GM21723 (cell line): ENCODE results near the gene EFNB1.

ENCODE experiments used
- ATAC-seq: cut with Tn5 transposase; IDR thresholded peaks from one replicate; pipeline ENCODE4 v1.9.1; 2021; ENCODE audit warnings: mild to moderate bottlenecking, moderate library complexity; ENCODE audit not compliant: unreplicated experiment

Gene EFNB1

GRCh38 chrX:68842781-68843581 lies 14.2 kb downstream of the EFNB1 start:
- no peak for ATAC-seq

- no peak for ATAC-seq
Measured at GRCh38 chrX:68843992-68844391, 15.2 kb downstream of the EFNB1 start.

- no peak for ATAC-seq
Measured at GRCh38 chrX:68844581-68844980, 15.8 kb downstream of the EFNB1 start.

GRCh38 chrX:68846536-68846935 lies 17.7 kb downstream of the EFNB1 start:
- ATAC-seq, result no peak

- no peak for ATAC-seq
Measured at GRCh38 chrX:68847172-68847571, 18.4 kb downstream of the EFNB1 start.

- ATAC-seq, result no peak
Measured at GRCh38 chrX:68848189-68848940, 19.5 kb downstream of the EFNB1 start.

- ATAC-seq, result no peak
Measured at GRCh38 chrX:68851082-68851481, 22.3 kb downstream of the EFNB1 start.

GRCh38 chrX:68852046-68852445 lies 23.2 kb downstream of the EFNB1 start:
- ATAC-seq, result no peak

- ATAC-seq, result no peak
Measured at GRCh38 chrX:68853665-68854251, 24.9 kb downstream of the EFNB1 start.

GRCh38 chrX:68865300-68865699 lies 36.5 kb downstream of the EFNB1 start:
- no peak for ATAC-seq

GRCh38 chrX:68865926-68866325 lies 37.1 kb downstream of the EFNB1 start:
- no peak for ATAC-seq

GRCh38 chrX:68867458-68868112 lies 38.8 kb downstream of the EFNB1 start:
- no peak for ATAC-seq

- ATAC-seq, result no peak
Measured at GRCh38 chrX:68868316-68868715, 39.5 kb downstream of the EFNB1 start.

GRCh38 chrX:68868902-68869800 lies 40.3 kb downstream of the EFNB1 start:
- no peak for ATAC-seq

- ATAC-seq, result no peak
Measured at GRCh38 chrX:68870357-68870756, 41.5 kb downstream of the EFNB1 start.

- ATAC-seq, result no peak
Measured at GRCh38 chrX:68872171-68872570, 43.4 kb downstream of the EFNB1 start.

GRCh38 chrX:68874076-68874475 lies 45.3 kb downstream of the EFNB1 start:
- no peak for ATAC-seq

- no peak for ATAC-seq
Measured at GRCh38 chrX:68876731-68877130, 47.9 kb downstream of the EFNB1 start.

- no peak for ATAC-seq
Measured at GRCh38 chrX:68877606-68878005, 48.8 kb downstream of the EFNB1 start.

- no peak for ATAC-seq
Measured at GRCh38 chrX:68878977-68879645, 50.3 kb downstream of the EFNB1 start.
